Ascending aorta (tissue), 2 donors: ENCODE data around the gene SEMA3C. TPM values are rescaled to one million over a fixed set of nuclear protein-coding genes. Genes with fewer than 3 reads are reported as not detected.

Experiments used
- DNase-seq, 2 donors: peaks; one replicate each; pipeline ENCODE4 v3.0.0-alpha.2; 2019; ENCODE audit warnings: low spot score in 2 of 2
- H3K27ac ChIP-seq, 2 donors: fragments of 200-600 bp; sonication (generic); one replicate each; pipeline ENCODE4 v1.5.1; 2016 to 2017; ENCODE audit warnings: mild to moderate bottlenecking in 1 of 2
- H3K27me3 ChIP-seq: fragments of 200-600 bp; sonication (generic); one replicate; pipeline ENCODE4 v1.5.1; 2017
- H3K36me3 ChIP-seq, 2 donors: fragments of 200-600 bp; sonication (generic); one replicate each; pipeline ENCODE4 v1.5.1; 2016
- H3K4me1 ChIP-seq, 2 donors: fragments of 200-600 bp; sonication (generic); one replicate each; pipeline ENCODE4 v1.5.1; 2016 to 2017; ENCODE audit warnings: mild to moderate bottlenecking in 1 of 2
- H3K4me3 ChIP-seq, 2 donors: fragments of 200-600 bp; sonication (generic); one replicate each; pipeline ENCODE4 v1.5.1; 2016 to 2017; ENCODE audit warnings: mild to moderate bottlenecking in 1 of 2
- H3K9me3 ChIP-seq, 2 donors: fragments of 200-600 bp; sonication (generic); one replicate each; pipeline ENCODE4 v1.5.1; 2016
- CTCF ChIP-seq, 3 experiments: fragments of 200-600 bp in 2 of 3; fragments of 450-650 bp in 1 of 3; sonication (generic) in 2 of 3; IDR thresholded peaks; one replicate each; pipeline ENCODE4 v1.5.1; 2016 to 2019; ENCODE audit warnings: antibody characterized with exemption in 3 of 3, mild to moderate bottlenecking in 1 of 3, moderate library complexity in 1 of 3
- intact Hi-C: fragments of 100-400 bp; cut with DNase I; formaldehyde crosslinking; loops from one replicate; pipeline ENCODE4 v1.15.1; 2023
- total RNA-seq: library from RNA; depleted of rRNA; stranded (reverse); fragments of >200 nt; gene quantifications from one replicate; pipeline ENCODE4 v1.1.0, GENCODE V29; 2016

SEMA3C gene
- total RNA-seq, 1 donor from 2014 or later, result 16.6 TPM

GRCh38 chr7:80890426-80891258 is 28.2 kb downstream of the SEMA3C start:
- DNase-seq, result no peak
- Histone ChIP-seq H3K27me3 (no peaks in the 10 kb centered on the region), H3K4me3 (no peak overlapping the region), H3K9me3 (no peaks in the 10 kb centered on the region), H3K27ac (peak overlapping the region in 1 of 2 donors; percentile 9), H3K36me3 (no peaks in the 10 kb centered on the region), H3K4me1 (no peaks in the 10 kb centered on the region)
- intact Hi-C loops, result no loop called here
- TF ChIP-seq CTCF (IDR thresholded peaks at IDR 0.05), result no peak

- H3K4me3 ChIP-seq, result no peak overlapping the region
- no peaks in the 10 kb centered on the region for H3K36me3 ChIP-seq
- intact Hi-C loops, result no loop called here
- no peaks in the 10 kb centered on the region for H3K27me3 ChIP-seq
- peaks cover 0 to under 1% of the 10 kb centered on the region in 2 donors for H3K4me1 ChIP-seq
- no peak overlapping the region for H3K27ac ChIP-seq
- H3K9me3 ChIP-seq, result no peaks in the 10 kb centered on the region
- no peak for DNase-seq
- no peak for TF ChIP-seq CTCF (IDR thresholded peaks at IDR 0.05)
Observed at GRCh38 chr7:80889525-80889924, 29.3 kb downstream of the SEMA3C start.

- intact Hi-C loops, result no loop called here
- Histone ChIP-seq H3K4me1 (peaks cover 3 to 12% of the 10 kb centered on the region in 2 donors), H3K27ac (no peak overlapping the region), H3K27me3 (no peaks in the 10 kb centered on the region), H3K9me3 (no peaks in the 10 kb centered on the region), H3K36me3 (no peaks in the 10 kb centered on the region), H3K4me3 (no peak overlapping the region)
- no peak for TF ChIP-seq CTCF (IDR thresholded peaks at IDR 0.05)
- no peak for DNase-seq
Observed at GRCh38 chr7:80885757-80886156, 33.1 kb downstream of the SEMA3C start.

GRCh38 chr7:80884511-80885195 is 34.2 kb downstream of the SEMA3C start:
- Histone ChIP-seq H3K9me3 (no peaks in the 10 kb centered on the region), H3K4me3 (no peak overlapping the region), H3K27ac (peak overlapping the region; percentile 68 to 70), H3K27me3 (no peaks in the 10 kb centered on the region), H3K36me3 (no peaks in the 10 kb centered on the region), H3K4me1 (peaks cover 3 to 12% of the 10 kb centered on the region in 2 donors)
- DNase-seq, result no peak
- TF ChIP-seq CTCF (IDR thresholded peaks at IDR 0.05), result no peak
- intact Hi-C loops, result loop anchor here (5.0 kb wide), 1 partner anchor 162 kb away; no protein-coding TSS in a partner anchor

- H3K4me1 ChIP-seq, result peaks cover 3 to 12% of the 10 kb centered on the region in 2 donors
- no peaks in the 10 kb centered on the region for H3K9me3 ChIP-seq
- no peaks in the 10 kb centered on the region for H3K36me3 ChIP-seq
- H3K27me3 ChIP-seq, result no peaks in the 10 kb centered on the region
- peak overlapping the region; percentile 68 to 70 for H3K27ac ChIP-seq
- TF ChIP-seq CTCF (IDR thresholded peaks at IDR 0.05), result no peak
- no peak for DNase-seq
- H3K4me3 ChIP-seq, result no peak overlapping the region
- intact Hi-C loops, result loop anchor here (2.0 to 5.0 kb wide), 2 partner anchors 35 to 161 kb away; partner anchors contain the start of gene SEMA3C
Observed at GRCh38 chr7:80883154-80884025, 35.5 kb downstream of the SEMA3C start.
